ENCODE measurements around the gene ELL.
A peak's percentile ranks its signal among the peaks of the same experiment; 100 is the strongest.

ELL gene

DNA sequence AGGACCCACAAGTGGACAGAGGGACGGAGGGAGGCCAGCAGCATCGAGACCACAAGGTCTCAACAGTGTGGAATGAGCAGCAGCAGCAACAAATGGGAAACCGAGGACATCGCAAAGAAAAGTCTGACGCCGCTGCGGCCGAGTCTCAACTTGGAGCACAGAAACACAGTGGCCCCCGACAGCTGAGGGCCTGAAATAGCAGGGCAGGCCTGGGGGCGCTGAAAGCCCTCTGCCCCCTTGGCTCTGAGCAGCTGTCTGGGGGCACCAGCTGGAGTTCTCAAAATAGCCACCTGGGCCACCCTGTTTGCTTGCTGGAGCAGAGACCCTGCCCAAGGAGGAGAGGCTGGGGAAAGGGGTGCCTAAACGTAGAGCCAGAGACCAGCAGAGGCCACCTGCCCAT, 78.0 kb downstream of the ELL start:
- H3K9ac ChIP-seq (ENCODE audit: low read length in 2 of 2) = no peak overlapping the region
- H3K4me1 ChIP-seq (ENCODE audit: control insufficient read depth, insufficient read depth, low read length) = peaks cover 4% of the 10 kb centered on the region
- H3K27me3 ChIP-seq (ENCODE audit: control insufficient read depth in 1 of 2, insufficient read depth in 2 of 2, low read length in 2 of 2) = peaks cover 0 to 5% of the 10 kb centered on the region in 2 donors
- no peaks in the 10 kb centered on the region for H3K9me3 ChIP-seq (ENCODE audit: control insufficient read depth in 2 of 2, low read length in 2 of 2)
- H3K36me3 ChIP-seq (ENCODE audit: control insufficient read depth in 2 of 2, insufficient read depth in 2 of 2, low read length in 2 of 2) = peaks cover 22 to 38% of the 10 kb centered on the region in 2 donors
- H3K4me3 ChIP-seq (ENCODE audit: low read length in 2 of 2) = no peak overlapping the region
- H3K27ac ChIP-seq (ENCODE audit: low read length) = no peak overlapping the region

DNA sequence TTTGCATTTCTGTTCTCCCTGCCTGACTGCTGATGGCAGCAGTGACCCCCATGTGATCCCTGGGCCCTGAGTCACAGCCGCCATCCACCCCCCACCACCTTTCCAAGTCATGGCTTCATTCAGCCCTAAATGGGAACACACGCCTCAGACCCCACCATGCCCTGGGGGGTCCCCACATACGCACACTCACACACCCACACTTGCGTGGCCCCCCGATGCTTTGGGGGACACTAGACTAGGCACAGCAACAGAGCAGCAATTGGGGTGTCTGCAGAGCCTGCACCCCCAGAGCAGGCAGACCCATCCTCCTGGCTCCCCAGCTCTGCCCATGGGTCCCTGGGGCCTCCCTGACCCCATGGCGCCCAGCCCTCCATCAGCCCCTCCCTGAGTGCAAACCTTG, 78.5 kb downstream of the ELL start:
- Histone ChIP-seq H3K4me1 (ENCODE audit: control insufficient read depth, insufficient read depth, low read length) (peaks cover 8% of the 10 kb centered on the region), H3K9me3 (ENCODE audit: control insufficient read depth in 2 of 2, low read length in 2 of 2) (no peaks in the 10 kb centered on the region), H3K27me3 (ENCODE audit: control insufficient read depth in 1 of 2, insufficient read depth in 2 of 2, low read length in 2 of 2) (peaks cover 0 to 9% of the 10 kb centered on the region in 2 donors), H3K36me3 (ENCODE audit: control insufficient read depth in 2 of 2, insufficient read depth in 2 of 2, low read length in 2 of 2) (peaks cover 22 to 37% of the 10 kb centered on the region in 2 donors), H3K27ac (ENCODE audit: low read length) (no peak overlapping the region), H3K4me3 (ENCODE audit: low read length in 2 of 2) (no peak overlapping the region), H3K9ac (ENCODE audit: low read length in 2 of 2) (no peak overlapping the region)

- Histone ChIP-seq H3K4me3 (ENCODE audit: low read length in 2 of 2) (no peak overlapping the region), H3K9me3 (ENCODE audit: control insufficient read depth in 2 of 2, low read length in 2 of 2) (no peaks in the 10 kb centered on the region), H3K27me3 (ENCODE audit: control insufficient read depth in 1 of 2, insufficient read depth in 2 of 2, low read length in 2 of 2) (peaks cover 0 to 13% of the 10 kb centered on the region in 2 donors), H3K36me3 (ENCODE audit: control insufficient read depth in 2 of 2, insufficient read depth in 2 of 2, low read length in 2 of 2) (peaks cover 19 to 34% of the 10 kb centered on the region in 2 donors), H3K9ac (ENCODE audit: low read length in 2 of 2) (no peak overlapping the region), H3K4me1 (ENCODE audit: control insufficient read depth, insufficient read depth, low read length) (peaks cover 11% of the 10 kb centered on the region), H3K27ac (ENCODE audit: low read length) (no peak overlapping the region)
Observed at GRCh38 chr19:18442941-18443340, 78.9 kb downstream of the ELL start.

- no peak overlapping the region for H3K9ac ChIP-seq (ENCODE audit: low read length in 2 of 2)
- H3K27me3 ChIP-seq (ENCODE audit: control insufficient read depth in 1 of 2, insufficient read depth in 2 of 2, low read length in 2 of 2) = peaks cover 0 to 13% of the 10 kb centered on the region in 2 donors
- no peak overlapping the region for H3K27ac ChIP-seq (ENCODE audit: low read length)
Observed at GRCh38 chr19:18441804-18442788, 79.8 kb downstream of the ELL start.

DNA sequence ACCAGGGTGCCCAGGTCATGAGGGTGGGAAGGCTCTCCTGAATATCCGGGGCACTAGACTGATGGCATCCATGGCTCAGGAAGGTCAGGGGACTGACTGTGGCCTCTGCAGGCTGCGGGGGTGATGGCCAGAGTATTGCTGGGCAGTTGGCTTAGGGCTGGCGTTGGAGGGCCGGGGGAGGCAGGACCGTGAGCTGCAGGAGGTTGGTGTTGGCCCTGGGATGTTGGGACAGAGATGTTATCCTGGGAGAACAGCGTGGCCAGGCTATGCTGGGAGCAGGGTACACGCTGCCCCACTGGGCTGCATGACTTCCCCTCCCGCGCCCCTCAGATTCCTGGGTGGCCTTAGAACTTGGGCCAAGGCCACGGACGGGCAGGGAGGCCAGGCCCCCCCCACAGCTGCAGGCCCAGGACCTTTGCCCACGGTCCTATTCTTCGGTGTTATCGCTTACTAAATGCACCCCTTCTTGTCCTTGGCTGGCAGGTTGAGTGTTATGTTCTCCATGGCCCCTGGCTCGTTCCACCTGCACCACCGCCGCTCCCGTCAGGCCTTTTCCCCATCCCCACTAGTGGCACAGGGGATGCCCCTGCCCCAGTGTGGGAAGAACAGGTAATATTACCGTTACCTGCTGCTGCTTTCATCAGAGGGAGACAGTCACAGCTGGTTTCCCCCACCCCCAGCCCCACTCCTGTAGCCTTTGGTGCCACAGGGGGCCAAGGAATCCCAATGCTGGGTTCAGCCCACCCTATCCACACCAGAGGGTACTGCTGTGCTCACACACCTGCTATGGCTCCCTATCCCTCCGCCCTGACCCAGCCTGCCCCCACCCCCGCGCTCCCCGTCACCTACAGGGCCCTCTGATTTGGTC, 80.7 kb downstream of the ELL start:
- Histone ChIP-seq H3K9me3 (ENCODE audit: control insufficient read depth in 2 of 2, low read length in 2 of 2) (no peaks in the 10 kb centered on the region), H3K36me3 (ENCODE audit: control insufficient read depth in 2 of 2, insufficient read depth in 2 of 2, low read length in 2 of 2) (peaks cover 9 to 25% of the 10 kb centered on the region in 2 donors), H3K4me1 (ENCODE audit: control insufficient read depth, insufficient read depth, low read length) (peaks cover 23% of the 10 kb centered on the region), H3K27ac (ENCODE audit: low read length) (no peak overlapping the region), H3K4me3 (ENCODE audit: low read length in 2 of 2) (no peak overlapping the region), H3K9ac (ENCODE audit: low read length in 2 of 2) (no peak overlapping the region), H3K27me3 (ENCODE audit: control insufficient read depth in 1 of 2, insufficient read depth in 2 of 2, low read length in 2 of 2) (peaks cover 0 to 13% of the 10 kb centered on the region in 2 donors)

More at GRCh38 chr19:18441804-18442788, 79.8 kb downstream of the ELL start:
- no peaks in the 10 kb centered on the region for H3K9me3 ChIP-seq (ENCODE audit: control insufficient read depth in 2 of 2, low read length in 2 of 2)
- no peak overlapping the region for H3K4me3 ChIP-seq (ENCODE audit: low read length in 2 of 2)
- H3K4me1 ChIP-seq (ENCODE audit: control insufficient read depth, insufficient read depth, low read length) = peaks cover 16% of the 10 kb centered on the region
- peaks cover 15 to 34% of the 10 kb centered on the region in 2 donors for H3K36me3 ChIP-seq (ENCODE audit: control insufficient read depth in 2 of 2, insufficient read depth in 2 of 2, low read length in 2 of 2)

- Histone ChIP-seq H3K27ac (ENCODE audit: low read length) (no peak overlapping the region), H3K4me3 (ENCODE audit: low read length in 2 of 2) (no peak overlapping the region), H3K4me1 (ENCODE audit: control insufficient read depth, insufficient read depth, low read length) (peaks cover 24% of the 10 kb centered on the region), H3K27me3 (ENCODE audit: control insufficient read depth in 1 of 2, insufficient read depth in 2 of 2, low read length in 2 of 2) (peaks cover 2 to 13% of the 10 kb centered on the region in 2 donors), H3K9me3 (ENCODE audit: control insufficient read depth in 2 of 2, low read length in 2 of 2) (no peaks in the 10 kb centered on the region), H3K36me3 (ENCODE audit: control insufficient read depth in 2 of 2, insufficient read depth in 2 of 2, low read length in 2 of 2) (peaks cover 4 to 19% of the 10 kb centered on the region in 2 donors), H3K9ac (ENCODE audit: low read length in 2 of 2) (no peak overlapping the region)
Observed at GRCh38 chr19:18440415-18440877, 81.4 kb downstream of the ELL start.

GRCh38 chr19:18439910-18440237, 82.0 kb downstream of the ELL start:
- Histone ChIP-seq H3K27me3 (ENCODE audit: control insufficient read depth in 1 of 2, insufficient read depth in 2 of 2, low read length in 2 of 2) (peaks cover 2 to 13% of the 10 kb centered on the region in 2 donors), H3K9ac (ENCODE audit: low read length in 2 of 2) (no peak overlapping the region), H3K9me3 (ENCODE audit: control insufficient read depth in 2 of 2, low read length in 2 of 2) (no peaks in the 10 kb centered on the region), H3K36me3 (ENCODE audit: control insufficient read depth in 2 of 2, insufficient read depth in 2 of 2, low read length in 2 of 2) (peaks cover 4 to 16% of the 10 kb centered on the region in 2 donors), H3K27ac (ENCODE audit: low read length) (no peak overlapping the region), H3K4me3 (ENCODE audit: low read length in 2 of 2) (no peak overlapping the region), H3K4me1 (ENCODE audit: control insufficient read depth, insufficient read depth, low read length) (peaks cover 24% of the 10 kb centered on the region)

DNA sequence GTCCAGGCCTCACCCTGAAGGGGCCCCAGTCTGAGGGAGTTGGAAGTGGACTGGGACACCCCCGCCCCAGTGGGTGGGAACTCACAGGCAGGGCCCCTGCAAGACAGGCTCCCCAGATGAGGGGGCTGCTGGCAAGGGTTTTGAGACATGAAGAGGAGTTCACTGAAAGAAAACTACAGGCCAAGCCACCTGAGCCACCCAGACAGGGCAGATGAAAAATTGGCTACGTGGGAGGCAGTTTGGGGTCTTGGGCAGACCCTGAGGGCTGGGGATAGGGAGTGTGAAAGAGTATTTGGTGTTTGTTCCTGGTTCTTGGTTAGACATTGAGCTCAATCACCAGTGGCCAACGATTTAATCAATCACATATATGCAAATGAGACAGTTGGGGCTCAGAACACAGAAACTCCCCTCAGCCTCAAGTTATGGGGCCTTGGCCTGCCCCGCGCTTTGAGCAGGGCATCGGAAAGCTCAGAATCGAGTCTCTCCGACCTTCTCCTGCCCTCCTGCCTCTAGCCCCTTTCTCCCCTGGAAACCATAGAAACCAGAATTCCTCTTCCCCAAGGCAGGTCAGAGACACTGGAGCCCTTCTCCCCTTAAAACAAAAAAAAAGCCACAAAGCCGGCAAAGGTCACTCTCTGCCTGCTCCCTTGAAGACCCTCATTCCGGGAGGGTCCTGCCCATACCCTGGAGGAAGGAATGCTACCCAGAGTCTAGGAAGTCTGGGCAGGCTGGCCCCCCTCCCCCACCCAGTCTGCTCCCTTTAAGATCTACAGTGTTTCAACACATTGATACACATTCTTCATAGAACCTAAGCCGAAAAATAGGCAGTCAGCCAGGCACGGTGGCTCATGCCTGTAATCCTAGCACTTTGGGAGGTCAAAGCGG, 82.6 kb downstream of the ELL start:
- Histone ChIP-seq H3K27me3 (ENCODE audit: control insufficient read depth in 1 of 2, insufficient read depth in 2 of 2, low read length in 2 of 2) (peaks cover 2 to 15% of the 10 kb centered on the region in 2 donors), H3K36me3 (ENCODE audit: control insufficient read depth in 2 of 2, insufficient read depth in 2 of 2, low read length in 2 of 2) (peaks cover 2 to 10% of the 10 kb centered on the region in 2 donors), H3K9ac (ENCODE audit: low read length in 2 of 2) (no peak overlapping the region), H3K4me3 (ENCODE audit: low read length in 2 of 2) (no peak overlapping the region), H3K4me1 (ENCODE audit: control insufficient read depth, insufficient read depth, low read length) (peaks cover 24% of the 10 kb centered on the region), H3K27ac (ENCODE audit: low read length) (no peak overlapping the region), H3K9me3 (ENCODE audit: control insufficient read depth in 2 of 2, low read length in 2 of 2) (no peaks in the 10 kb centered on the region)

- Histone ChIP-seq H3K36me3 (ENCODE audit: control insufficient read depth in 2 of 2, insufficient read depth in 2 of 2, low read length in 2 of 2) (peaks cover under 1 to 2% of the 10 kb centered on the region in 2 donors), H3K9ac (ENCODE audit: low read length in 2 of 2) (no peak overlapping the region), H3K27me3 (ENCODE audit: control insufficient read depth in 1 of 2, insufficient read depth in 2 of 2, low read length in 2 of 2) (peaks cover 2 to 17% of the 10 kb centered on the region in 2 donors), H3K4me3 (ENCODE audit: low read length in 2 of 2) (peak overlapping the region in 1 of 2 donors; percentile 64), H3K9me3 (ENCODE audit: control insufficient read depth in 2 of 2, low read length in 2 of 2) (no peaks in the 10 kb centered on the region), H3K27ac (ENCODE audit: low read length) (no peak overlapping the region), H3K4me1 (ENCODE audit: control insufficient read depth, insufficient read depth, low read length) (peaks cover 27% of the 10 kb centered on the region)
Observed at GRCh38 chr19:18438331-18439024, 83.4 kb downstream of the ELL start.
